ENCODE measurements around the gene KCTD21.

DNA sequence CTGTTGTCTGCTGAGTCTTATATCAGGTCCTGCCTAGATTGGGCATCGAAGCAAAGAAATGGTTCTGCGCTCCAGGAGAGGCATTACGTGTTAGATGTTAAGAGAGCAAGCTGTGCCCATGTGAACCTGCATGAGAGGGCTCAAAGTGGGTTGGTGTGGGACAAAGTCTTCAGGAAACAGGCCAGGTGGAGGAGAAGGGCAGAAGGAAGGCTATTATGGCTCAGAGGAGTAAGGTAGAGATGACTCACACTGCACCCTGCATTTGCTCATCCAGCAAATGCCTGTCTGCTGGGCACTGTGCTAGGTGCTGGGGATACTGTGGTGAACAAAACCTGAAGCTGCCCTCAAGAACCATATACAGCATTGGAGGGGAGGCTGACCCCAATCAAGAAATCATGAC, 6.1 kb upstream of the KCTD21 start:
- TF ChIP-seq, protein P1, sequence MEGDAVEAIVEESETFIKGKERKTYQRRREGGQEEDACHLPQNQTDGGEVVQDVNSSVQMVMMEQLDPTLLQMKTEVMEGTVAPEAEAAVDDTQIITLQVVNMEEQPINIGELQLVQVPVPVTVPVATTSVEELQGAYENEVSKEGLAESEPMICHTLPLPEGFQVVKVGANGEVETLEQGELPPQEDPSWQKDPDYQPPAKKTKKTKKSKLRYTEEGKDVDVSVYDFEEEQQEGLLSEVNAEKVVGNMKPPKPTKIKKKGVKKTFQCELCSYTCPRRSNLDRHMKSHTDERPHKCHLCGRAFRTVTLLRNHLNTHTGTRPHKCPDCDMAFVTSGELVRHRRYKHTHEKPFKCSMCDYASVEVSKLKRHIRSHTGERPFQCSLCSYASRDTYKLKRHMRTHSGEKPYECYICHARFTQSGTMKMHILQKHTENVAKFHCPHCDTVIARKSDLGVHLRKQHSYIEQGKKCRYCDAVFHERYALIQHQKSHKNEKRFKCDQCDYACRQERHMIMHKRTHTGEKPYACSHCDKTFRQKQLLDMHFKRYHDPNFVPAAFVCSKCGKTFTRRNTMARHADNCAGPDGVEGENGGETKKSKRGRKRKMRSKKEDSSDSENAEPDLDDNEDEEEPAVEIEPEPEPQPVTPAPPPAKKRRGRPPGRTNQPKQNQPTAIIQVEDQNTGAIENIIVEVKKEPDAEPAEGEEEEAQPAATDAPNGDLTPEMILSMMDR (IDR thresholded peaks at IDR 0.05 in 4 of 5, conservative IDR thresholded peaks at IDR 0.05 in 1 of 5): no peak
- no peak for TF ChIP-seq POLR2A (IDR thresholded peaks at IDR 0.05)
